ENCODE results near the gene PRRT1. TPM values are rescaled to one million over a fixed set of nuclear protein-coding genes. Genes with fewer than 3 reads are reported as not detected.
"Not testable (repeated sequence)": the region's sequence is repeated elsewhere in the genome, so short reads cannot be mapped to it uniquely, and the experiment has no call there.

Gene PRRT1
- total RNA-seq, 1 donor from 2014 or later = 0.83 TPM

GRCh38 chr6:32110632-32111031, 41.1 kb downstream of the PRRT1 start:
- DNase-seq (ENCODE audit: low spot score) = no peak
- intact Hi-C loops (cut with DNase I) = no loop called here

- intact Hi-C loops (cut with DNase I) = loop anchor here (2.0 kb wide), 1 partner anchor 63 kb away; no protein-coding TSS in a partner anchor
- DNase-seq (ENCODE audit: low spot score) = no peak
These were observed 42.0 kb downstream of the PRRT1 start for GRCh38 chr6:32109765-32110160.

GRCh38 chr6:32109114-32109764, 42.5 kb downstream of the PRRT1 start, which contains the start of gene TNXB:
TSS of gene TNXB (minus strand) at chr6:32109338. CDS start at chr6:32098198, 11,140 bp downstream.
- intact Hi-C loops (cut with DNase I) = loop anchor here (2.0 kb wide), 1 partner anchor 62 kb away; no protein-coding TSS in a partner anchor

GRCh38 chr6:32108727-32109113, 43.0 kb downstream of the PRRT1 start:
- DNase-seq (ENCODE audit: low spot score) = no peak
- intact Hi-C loops (cut with DNase I) = loop anchor here (2.0 kb wide), 1 partner anchor 62 kb away; no protein-coding TSS in a partner anchor

More at GRCh38 chr6:32109114-32109764, 42.5 kb downstream of the PRRT1 start, which contains the start of gene TNXB:
- no peak for DNase-seq (ENCODE audit: low spot score)

GRCh38 chr6:32108094-32108627, 43.6 kb downstream of the PRRT1 start:
- intact Hi-C loops (cut with DNase I) = loop anchor here (2.0 kb wide), 1 partner anchor 61 kb away; no protein-coding TSS in a partner anchor
- peak; percentile 79 for DNase-seq (ENCODE audit: low spot score)

GRCh38 chr6:32107406-32107805, 44.3 kb downstream of the PRRT1 start:
- no peak for DNase-seq (ENCODE audit: low spot score)
- intact Hi-C loops (cut with DNase I) = no loop called here

GRCh38 chr6:32105433-32105832, 46.3 kb downstream of the PRRT1 start:
- no peak for DNase-seq (ENCODE audit: low spot score)
- intact Hi-C loops (cut with DNase I) = no loop called here

- intact Hi-C loops (cut with DNase I) = no loop called here
- DNase-seq (ENCODE audit: low spot score) = no peak
These were observed 49.5 kb downstream of the PRRT1 start for GRCh38 chr6:32102255-32102654.

- DNase-seq (ENCODE audit: low spot score); intact Hi-C loops (cut with DNase I): not testable (repeated sequence)
These were observed 51.5 kb downstream of the PRRT1 start for GRCh38 chr6:32100251-32100650.

Small RNA genes lying within 50 kb of the gene (microRNA-seq; reads per million reads assigned to microRNA genes)
- gene MIR6721 (not detected), gene MIR6833 (not detected)

Other genes starting within 250 kb of the PRRT1 start
- gene ZBTB12, start 249.9 kb downstream of the PRRT1 start, total RNA-seq = 5.2 TPM
- 5.1 TPM for gene C2, start 224.2 kb downstream of the PRRT1 start, total RNA-seq
- 5.0 TPM for gene CFB, start 205.8 kb downstream of the PRRT1 start, total RNA-seq
- gene NELFE, start 193.0 kb downstream of the PRRT1 start, total RNA-seq = 46.7 TPM
- 33.2 TPM for gene SKIC2, start 192.8 kb downstream of the PRRT1 start, total RNA-seq
- gene DXO, start 179.8 kb downstream of the PRRT1 start, total RNA-seq = 14.0 TPM
- 131 TPM for gene C4A, start 169.9 kb downstream of the PRRT1 start, total RNA-seq
- gene C4B, start 137.1 kb downstream of the PRRT1 start, total RNA-seq = 92.4 TPM
- gene CYP21A2, start 113.5 kb downstream of the PRRT1 start, total RNA-seq = 2.0 TPM
- 59.9 TPM for gene TNXB, start 42.6 kb downstream of the PRRT1 start, total RNA-seq
- gene ATF6B, start 23.7 kb downstream of the PRRT1 start, total RNA-seq = 40.8 TPM
- gene FKBPL, start 21.7 kb downstream of the PRRT1 start, total RNA-seq = 1.9 TPM
- 15.6 TPM for gene PPT2, start 2.2 kb upstream of the PRRT1 start, total RNA-seq
- 5.1 TPM for gene EGFL8, start 12.7 kb upstream of the PRRT1 start, total RNA-seq
- 47.2 TPM for gene AGPAT1, start 24.1 kb upstream of the PRRT1 start, total RNA-seq
- gene RNF5, start 26.5 kb upstream of the PRRT1 start, total RNA-seq = 60.7 TPM
- gene AGER, start 32.3 kb upstream of the PRRT1 start, total RNA-seq = 3.5 TPM
- 46.9 TPM for gene PBX2, start 38.3 kb upstream of the PRRT1 start, total RNA-seq
- gene GPSM3, start 40.7 kb upstream of the PRRT1 start, total RNA-seq = 6.9 TPM
- gene NOTCH4, start 72.1 kb upstream of the PRRT1 start, total RNA-seq = 31.2 TPM
- not detected for gene TSBP1, start 220.0 kb upstream of the PRRT1 start, total RNA-seq

Data from cardiac septum (tissue), 1 donor.